ENCODE results near the gene ELOVL1.
"Not testable (repeated sequence)": the region's sequence is repeated elsewhere in the genome, so short reads cannot be mapped to it uniquely, and the experiment has no call there.

ELOVL1 gene

GRCh38 chr1:43405876-43406234, 38.0 kb upstream of the ELOVL1 start:
- H3K9ac ChIP-seq = no peak overlapping the region

GRCh38 chr1:43405219-43405875, 37.5 kb upstream of the ELOVL1 start:
- TF ChIP-seq CTCF (IDR thresholded peaks at IDR 0.05) = no peak
- Histone ChIP-seq H3K4me3 (ENCODE audit: low read depth, low read length) (no peak overlapping the region), H3K79me2 (peaks cover 10% of the 10 kb centered on the region), H3K9ac (no peak overlapping the region), H3K27me3 (ENCODE audit: control insufficient read depth, insufficient read depth, low read length) (no peaks in the 10 kb centered on the region), H3K27ac (no peak overlapping the region), H3K36me3 (ENCODE audit: control insufficient read depth, insufficient read depth, low read length) (no peaks in the 10 kb centered on the region), H3K9me3 (ENCODE audit: control insufficient read depth, low read length) (no peaks in the 10 kb centered on the region), H2AFZ (no peak overlapping the region), H3K4me2 (ENCODE audit: low read length) (no peak overlapping the region), H3K4me1 (peaks cover 10% of the 10 kb centered on the region)

More at GRCh38 chr1:43405876-43406234, 38.0 kb upstream of the ELOVL1 start:
- H3K4me1 ChIP-seq = peaks cover 10% of the 10 kb centered on the region
- H3K36me3 ChIP-seq (ENCODE audit: control insufficient read depth, insufficient read depth, low read length) = no peaks in the 10 kb centered on the region
- H3K4me3 ChIP-seq (ENCODE audit: low read depth, low read length) = no peak overlapping the region
- peaks cover 5% of the 10 kb centered on the region for H3K79me2 ChIP-seq
- no peak overlapping the region for H3K4me2 ChIP-seq (ENCODE audit: low read length)
- no peak overlapping the region for H3K27ac ChIP-seq
- no peaks in the 10 kb centered on the region for H3K9me3 ChIP-seq (ENCODE audit: control insufficient read depth, low read length)
- H3K27me3 ChIP-seq (ENCODE audit: control insufficient read depth, insufficient read depth, low read length) = no peaks in the 10 kb centered on the region
- no peak for TF ChIP-seq CTCF (IDR thresholded peaks at IDR 0.05)
- no peak overlapping the region for H2AFZ ChIP-seq

GRCh38 chr1:43404353-43404752, 36.5 kb upstream of the ELOVL1 start:
- TF ChIP-seq CTCF (IDR thresholded peaks at IDR 0.05) = no peak
- H3K36me3 ChIP-seq (ENCODE audit: control insufficient read depth, insufficient read depth, low read length) = no peaks in the 10 kb centered on the region
- no peaks in the 10 kb centered on the region for H3K9me3 ChIP-seq (ENCODE audit: control insufficient read depth, low read length)
- H3K27ac ChIP-seq = no peak overlapping the region
- H3K4me3 ChIP-seq (ENCODE audit: low read depth, low read length) = no peak overlapping the region
- peaks cover 12% of the 10 kb centered on the region for H3K79me2 ChIP-seq
- peaks cover 10% of the 10 kb centered on the region for H3K4me1 ChIP-seq
- no peak overlapping the region for H3K4me2 ChIP-seq (ENCODE audit: low read length)
- H3K9ac ChIP-seq = no peak overlapping the region
- H3K27me3 ChIP-seq (ENCODE audit: control insufficient read depth, insufficient read depth, low read length) = no peaks in the 10 kb centered on the region
- no peak overlapping the region for H2AFZ ChIP-seq

DNA sequence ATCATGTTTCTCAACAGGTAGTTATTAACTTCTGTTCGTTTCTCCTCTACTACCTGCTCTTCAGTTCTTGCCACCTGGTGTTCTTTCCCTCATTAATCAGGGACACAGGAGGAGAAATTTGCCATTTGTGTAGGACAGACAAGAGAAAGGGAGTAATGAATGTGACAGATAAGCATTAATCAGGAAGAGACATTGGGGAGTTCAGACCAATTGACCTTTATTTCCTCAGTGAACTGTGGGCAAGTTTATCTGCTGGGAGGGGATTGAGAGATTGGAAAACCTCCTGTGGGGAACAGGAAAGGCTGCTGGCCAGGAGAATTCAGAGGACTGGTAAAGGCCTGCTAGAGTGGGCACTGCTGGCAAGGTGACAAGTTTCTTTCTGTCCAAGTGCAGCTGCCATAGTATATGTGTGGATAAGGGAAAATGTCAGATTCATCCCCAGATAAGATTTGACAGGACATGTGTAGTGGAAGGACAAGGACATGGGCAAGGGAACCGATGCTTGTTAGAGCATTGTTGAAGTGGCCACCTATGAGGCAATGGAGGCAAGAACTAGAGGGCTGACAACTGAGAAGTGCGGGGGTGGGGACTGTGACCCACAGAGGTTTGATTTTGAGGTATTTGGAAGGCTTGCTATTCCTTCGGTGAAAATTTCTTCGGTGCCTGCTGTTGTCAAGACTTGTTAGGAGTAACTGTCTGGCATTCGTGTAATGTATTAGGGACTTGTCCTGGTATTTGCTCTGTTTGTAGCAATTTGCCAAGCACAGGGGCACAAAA, 34.5 kb upstream of the ELOVL1 start:
- Histone ChIP-seq H3K27me3 (ENCODE audit: control insufficient read depth, insufficient read depth, low read length) (no peaks in the 10 kb centered on the region), H3K4me3 (ENCODE audit: low read depth, low read length) (no peak overlapping the region), H3K9me3 (ENCODE audit: control insufficient read depth, low read length) (no peaks in the 10 kb centered on the region), H3K36me3 (ENCODE audit: control insufficient read depth, insufficient read depth, low read length) (no peaks in the 10 kb centered on the region), H3K9ac (no peak overlapping the region), H3K79me2 (peaks cover 12% of the 10 kb centered on the region), H2AFZ (no peak overlapping the region), H3K27ac (no peak overlapping the region), H3K4me1 (peaks cover 10% of the 10 kb centered on the region), H3K4me2 (ENCODE audit: low read length) (peak overlapping the region; percentile 34)
- TF ChIP-seq CTCF (IDR thresholded peaks at IDR 0.05) = no peak

- H3K27ac ChIP-seq; H3K27me3 ChIP-seq (ENCODE audit: control insufficient read depth, insufficient read depth, low read length); H3K9me3 ChIP-seq (ENCODE audit: control insufficient read depth, low read length); H3K9ac ChIP-seq; H3K4me3 ChIP-seq (ENCODE audit: low read depth, low read length); H3K36me3 ChIP-seq (ENCODE audit: control insufficient read depth, insufficient read depth, low read length); H2AFZ ChIP-seq; H3K4me1 ChIP-seq; H3K4me2 ChIP-seq (ENCODE audit: low read length): not testable (repeated sequence)
- H3K79me2 ChIP-seq = peaks cover 12% of the 10 kb centered on the region
Measured at GRCh38 chr1:43400441-43400840, 32.6 kb upstream of the ELOVL1 start.
